Thyroid gland (tissue), 4 donors: Measurements from ENCODE around the gene LOXHD1. TPM values are rescaled to one million over a fixed set of nuclear protein-coding genes. Genes with fewer than 3 reads are reported as not detected.

Experiments used
- DNase-seq, 2 donors: peaks; one replicate each; pipeline ENCODE4 v3.0.0-alpha.2; 2019
- H3K27ac ChIP-seq, 3 donors: fragments of 200-600 bp; sonication (generic); 1 replicate in 2 of 3; 2 replicates in 1 of 3; pipeline ENCODE4 v1.5.1; 2016 to 2019; ENCODE audit warnings: mild to moderate bottlenecking in 1 of 3, moderate library complexity in 1 of 3
- H3K27me3 ChIP-seq: fragments of 200-600 bp; sonication (generic); one replicate; pipeline ENCODE4 v1.5.1; 2019
- H3K36me3 ChIP-seq, 2 donors: fragments of 200-600 bp; sonication (generic); one replicate each; pipeline ENCODE4 v1.5.1; 2016 to 2019
- H3K4me1 ChIP-seq, 2 donors: fragments of 200-600 bp; sonication (generic); one replicate each; pipeline ENCODE4 v1.5.1; 2017 to 2019
- H3K4me3 ChIP-seq, 3 donors: fragments of 200-600 bp; sonication (generic); replicated peaks in 1 of 3; 1 replicate in 2 of 3; 2 replicates in 1 of 3; pipeline ENCODE4 v1.5.1; 2016; ENCODE audit warnings: mild to moderate bottlenecking in 1 of 3
- H3K9me3 ChIP-seq: fragments of 200-600 bp; sonication (generic); one replicate; pipeline ENCODE4 v1.5.1; 2017
- POLR2A ChIP-seq, 2 donors: fragments of 450-650 bp; IDR thresholded peaks; one replicate each; pipeline ENCODE4 v1.6.1; 2017; ENCODE audit warnings: antibody characterized with exemption in 2 of 2, mild to moderate bottlenecking in 2 of 2, moderate library complexity in 1 of 2
- WGBS, 2 donors: methylation state at CpG; one replicate each; pipeline ENCODE4 v1.1.5; 2017; 5-methylcytosine and 5-hydroxymethylcytosine counted together
- intact Hi-C: fragments of 100-400 bp; cut with DNase I; formaldehyde crosslinking; loops from one replicate; pipeline ENCODE4 v1.15.1; 2023
- total RNA-seq, 4 donors: library from RNA; depleted of rRNA; stranded (reverse); fragments of >200 nt; gene quantifications; one replicate each; pipeline ENCODE4 v1.2.3, GENCODE V29; 2016
- TF ChIP-seq, protein P1 (sequence below), 6 experiments: fragments of 200-600 bp in 3 of 6; fragments of 450-650 bp in 3 of 6; sonication (generic) in 3 of 6; IDR thresholded peaks; one replicate each; pipeline ENCODE4 v1.5.1; 2016 to 2019; ENCODE audit warnings: antibody characterized with exemption in 6 of 6, mild to moderate bottlenecking in 2 of 6, inconsistent platforms in 1 of 6, moderate library complexity in 1 of 6

The LOXHD1 gene
- total RNA-seq, 4 donors from 2014 or later: 0.11 to 0.83 (median 0.32) TPM

- Histone ChIP-seq H3K27ac (no peak overlapping the region), H3K36me3 (no peaks in the 10 kb centered on the region), H3K27me3 (no peaks in the 10 kb centered on the region), H3K9me3 (no peaks in the 10 kb centered on the region), H3K4me1 (peaks cover 3 to 12% of the 10 kb centered on the region in 2 donors), H3K4me3 (no peak overlapping the region)
- TF ChIP-seq, protein P1, sequence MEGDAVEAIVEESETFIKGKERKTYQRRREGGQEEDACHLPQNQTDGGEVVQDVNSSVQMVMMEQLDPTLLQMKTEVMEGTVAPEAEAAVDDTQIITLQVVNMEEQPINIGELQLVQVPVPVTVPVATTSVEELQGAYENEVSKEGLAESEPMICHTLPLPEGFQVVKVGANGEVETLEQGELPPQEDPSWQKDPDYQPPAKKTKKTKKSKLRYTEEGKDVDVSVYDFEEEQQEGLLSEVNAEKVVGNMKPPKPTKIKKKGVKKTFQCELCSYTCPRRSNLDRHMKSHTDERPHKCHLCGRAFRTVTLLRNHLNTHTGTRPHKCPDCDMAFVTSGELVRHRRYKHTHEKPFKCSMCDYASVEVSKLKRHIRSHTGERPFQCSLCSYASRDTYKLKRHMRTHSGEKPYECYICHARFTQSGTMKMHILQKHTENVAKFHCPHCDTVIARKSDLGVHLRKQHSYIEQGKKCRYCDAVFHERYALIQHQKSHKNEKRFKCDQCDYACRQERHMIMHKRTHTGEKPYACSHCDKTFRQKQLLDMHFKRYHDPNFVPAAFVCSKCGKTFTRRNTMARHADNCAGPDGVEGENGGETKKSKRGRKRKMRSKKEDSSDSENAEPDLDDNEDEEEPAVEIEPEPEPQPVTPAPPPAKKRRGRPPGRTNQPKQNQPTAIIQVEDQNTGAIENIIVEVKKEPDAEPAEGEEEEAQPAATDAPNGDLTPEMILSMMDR (IDR thresholded peaks at IDR 0.05): no peak
- no peak for TF ChIP-seq POLR2A (IDR thresholded peaks at IDR 0.05)
- WGBS, 2 donors: 74 to 84% methylated on average over 4 of the region's 4 CpGs
- intact Hi-C loops: no loop called here
- no peak for DNase-seq
These were observed 93.7 kb downstream of the LOXHD1 start for GRCh38 chr18:46563317-46563716.

DNA sequence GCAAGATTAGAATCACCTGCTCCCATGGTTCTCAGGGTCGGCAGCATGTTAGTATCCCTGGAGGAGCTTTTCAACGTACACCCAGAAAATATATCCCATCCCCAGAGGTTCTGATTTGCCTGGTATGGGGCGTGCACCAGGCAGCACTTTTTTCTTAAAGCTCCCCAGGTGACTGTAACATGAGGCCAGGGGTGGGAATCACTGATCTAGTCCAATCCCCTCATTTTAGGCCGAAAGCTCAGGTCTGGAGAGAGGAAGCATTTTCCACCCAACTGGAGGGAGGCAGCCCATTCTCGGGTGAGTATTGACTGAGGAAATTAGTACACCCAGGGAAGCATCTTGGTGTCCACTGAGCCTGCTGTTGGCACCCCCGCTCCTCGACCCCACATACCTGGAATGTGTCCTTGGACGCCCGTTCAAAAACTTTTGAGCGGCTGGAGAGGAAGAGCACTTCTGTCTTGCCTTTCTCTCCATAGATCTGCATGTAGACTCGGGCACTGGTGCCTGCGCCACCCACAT lies 94.3 kb downstream of the LOXHD1 start:
- Histone ChIP-seq H3K36me3 (no peaks in the 10 kb centered on the region), H3K9me3 (no peaks in the 10 kb centered on the region), H3K27me3 (no peaks in the 10 kb centered on the region), H3K27ac (no peak overlapping the region), H3K4me1 (peaks cover 3 to 12% of the 10 kb centered on the region in 2 donors), H3K4me3 (no peak overlapping the region)
- TF ChIP-seq, protein P1 (IDR thresholded peaks at IDR 0.05): no peak
- no peak for TF ChIP-seq POLR2A (IDR thresholded peaks at IDR 0.05)
- no peak for DNase-seq
- 81 to 86% methylated on average over 12 of the region's 12 CpGs for WGBS, 2 donors
- intact Hi-C loops: no loop called here

DNA sequence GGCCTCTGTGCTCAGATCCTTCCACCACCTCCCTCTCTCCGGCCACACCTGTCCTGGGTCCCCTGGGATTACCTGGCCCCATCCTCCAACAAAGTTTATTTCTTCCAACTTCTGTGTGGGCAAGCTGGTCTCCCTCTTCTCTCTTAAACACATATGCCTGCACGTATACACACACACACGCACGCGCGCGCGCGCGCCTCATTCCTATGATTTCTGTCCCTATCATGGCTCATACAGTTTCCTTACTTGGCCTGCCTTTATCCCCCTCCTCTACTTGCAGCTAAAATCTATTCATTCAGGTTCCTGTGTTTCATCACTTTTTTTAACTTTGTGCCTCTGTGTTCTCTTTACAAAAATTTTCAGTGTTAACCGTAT lies 96.4 kb downstream of the LOXHD1 start:
- intact Hi-C loops: no loop called here
- Histone ChIP-seq H3K27ac (no peak overlapping the region), H3K27me3 (no peaks in the 10 kb centered on the region), H3K36me3 (no peaks in the 10 kb centered on the region), H3K4me1 (no peaks in the 10 kb centered on the region), H3K4me3 (no peak overlapping the region), H3K9me3 (no peaks in the 10 kb centered on the region)
- DNase-seq: no peak
- no peak for TF ChIP-seq POLR2A (IDR thresholded peaks at IDR 0.05)
- TF ChIP-seq, protein P1 (IDR thresholded peaks at IDR 0.05): no peak
- WGBS, 2 donors: 88 to 98% methylated on average over 11 of the region's 11 CpGs

GRCh38 chr18:46559946-46560670 lies 96.9 kb downstream of the LOXHD1 start:
- TF ChIP-seq, protein P1 (IDR thresholded peaks at IDR 0.05): no peak
- TF ChIP-seq POLR2A (IDR thresholded peaks at IDR 0.05): no peak
- Histone ChIP-seq H3K36me3 (no peaks in the 10 kb centered on the region), H3K4me1 (no peaks in the 10 kb centered on the region), H3K27me3 (no peaks in the 10 kb centered on the region), H3K9me3 (no peaks in the 10 kb centered on the region), H3K4me3 (no peak overlapping the region), H3K27ac (no peak overlapping the region)
- DNase-seq: no peak
- intact Hi-C loops: loop anchor here (10.0 kb wide), 1 partner anchor 65 kb away; no protein-coding TSS in a partner anchor
- WGBS, 2 donors: 93 to 94% methylated on average over 33 to 37 of the region's 37 CpGs

GRCh38 chr18:46559296-46559695 lies 97.7 kb downstream of the LOXHD1 start:
- DNase-seq: no peak
- TF ChIP-seq POLR2A (IDR thresholded peaks at IDR 0.05): no peak
- TF ChIP-seq, protein P1 (IDR thresholded peaks at IDR 0.05): no peak
- Histone ChIP-seq H3K4me1 (no peaks in the 10 kb centered on the region), H3K27ac (no peak overlapping the region), H3K9me3 (no peaks in the 10 kb centered on the region), H3K4me3 (no peak overlapping the region), H3K27me3 (no peaks in the 10 kb centered on the region), H3K36me3 (no peaks in the 10 kb centered on the region)
- intact Hi-C loops: loop anchor here (10.0 kb wide), 1 partner anchor 66 kb away; no protein-coding TSS in a partner anchor
- WGBS, 2 donors: 92 to 96% methylated on average over 8 to 9 of the region's 9 CpGs
